HG02870 (cell line): Measurements from ENCODE around the gene PAPPA.

Experiments
- ATAC-seq: cut with Tn5 transposase; IDR thresholded peaks from one replicate; pipeline ENCODE4 v1.9.1; 2021; ENCODE audit warnings: mild to moderate bottlenecking, moderate library complexity; ENCODE audit not compliant: unreplicated experiment

The PAPPA gene

GRCh38 chr9:116151199-116151598, 2.4 kb upstream of the PAPPA start:
- ATAC-seq, result no peak

DNA sequence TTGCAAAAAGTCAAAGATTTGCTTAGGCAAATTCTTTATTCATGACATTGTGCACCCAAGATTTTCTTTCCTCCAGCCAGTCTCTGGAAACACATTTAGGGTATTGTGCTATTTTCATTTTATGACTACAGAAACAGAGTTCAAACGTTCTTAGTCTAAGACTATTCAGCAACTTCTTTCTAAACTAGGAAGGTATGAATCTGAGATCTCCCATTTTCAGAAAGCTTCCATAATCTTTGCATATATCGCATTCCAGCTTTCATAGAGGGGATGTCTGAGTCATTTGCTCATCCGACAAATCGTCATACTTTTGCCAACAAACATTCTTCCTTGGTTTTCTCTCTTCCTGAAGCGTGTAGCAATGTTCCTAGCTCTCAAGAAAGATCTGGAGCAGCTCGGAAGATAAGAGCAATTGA, 1.6 kb upstream of the PAPPA start:
- no peak for ATAC-seq

GRCh38 chr9:116152390-116152789, 1.2 kb upstream of the PAPPA start:
- ATAC-seq, result no peak

DNA sequence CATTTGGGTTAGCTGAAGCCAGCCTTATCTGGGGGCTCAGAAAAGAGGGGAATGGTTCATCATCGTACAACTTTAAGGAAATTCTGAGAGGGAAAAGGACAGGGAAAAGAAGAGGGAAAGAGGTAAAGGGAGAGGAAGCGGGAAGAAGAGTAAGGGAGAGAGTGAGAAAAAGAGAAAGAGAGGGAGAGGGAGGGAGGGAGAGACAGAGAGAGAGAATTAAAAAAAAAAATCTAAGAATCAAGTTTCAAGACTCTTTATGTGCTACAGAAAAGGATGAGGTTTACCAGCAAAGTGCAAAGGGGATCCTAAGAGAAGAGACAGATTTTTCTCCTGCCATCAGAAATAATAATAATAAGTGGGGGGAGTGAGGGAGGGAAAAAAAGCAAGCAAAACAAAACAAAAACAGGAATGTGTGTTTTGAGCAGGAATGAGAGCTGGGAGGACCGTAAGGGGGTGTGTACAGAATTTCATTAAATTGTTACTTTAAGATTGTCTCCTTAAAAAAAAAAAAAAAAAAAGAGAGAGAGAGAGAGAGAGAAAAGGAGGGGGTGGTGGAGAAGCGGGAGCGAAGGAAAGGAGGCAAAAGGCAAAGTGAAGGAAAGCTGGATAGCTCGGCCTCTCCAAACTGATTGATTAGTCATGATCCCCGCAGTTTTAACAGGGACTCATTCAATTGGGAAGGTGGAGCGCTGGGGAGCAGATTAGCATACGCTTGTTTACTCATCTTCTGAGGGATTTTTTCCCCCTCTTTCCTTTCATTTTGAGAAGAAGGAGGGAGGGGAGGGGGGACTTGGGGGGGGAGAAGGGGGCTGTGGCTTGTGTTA, 438 bp upstream of the PAPPA start:
- ATAC-seq, result no peak

DNA sequence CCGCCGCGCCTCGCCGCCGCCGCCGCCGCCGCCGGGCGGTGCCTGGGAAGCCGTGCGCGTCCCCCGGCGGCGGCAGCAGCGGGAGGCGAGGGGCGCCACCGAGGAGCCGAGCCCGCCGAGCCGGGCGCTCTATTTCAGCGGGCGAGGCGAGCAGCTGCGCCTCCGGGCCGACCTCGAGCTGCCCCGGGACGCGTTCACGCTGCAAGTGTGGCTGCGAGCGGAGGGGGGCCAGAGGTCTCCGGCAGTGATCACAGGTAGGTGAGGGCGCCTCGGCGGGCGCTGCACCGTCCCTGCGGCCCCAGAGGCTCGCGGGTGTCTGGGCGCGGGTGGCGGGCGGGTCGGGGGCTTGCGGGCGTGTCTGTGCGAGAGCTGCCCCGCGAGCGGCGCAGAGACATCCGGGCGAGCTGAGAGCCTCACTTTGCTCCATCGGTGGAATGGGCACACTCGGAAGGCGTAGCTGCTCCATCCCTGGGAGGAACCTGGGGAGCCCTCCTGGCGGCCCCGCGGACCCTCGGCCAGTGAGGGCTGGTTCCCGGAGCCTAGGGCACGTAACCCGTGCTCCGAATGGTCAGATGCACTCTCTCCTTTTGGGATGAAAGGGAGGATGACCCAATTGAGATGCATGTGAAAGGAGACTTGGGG, 864 bp downstream of the PAPPA start:
- no peak for ATAC-seq

DNA sequence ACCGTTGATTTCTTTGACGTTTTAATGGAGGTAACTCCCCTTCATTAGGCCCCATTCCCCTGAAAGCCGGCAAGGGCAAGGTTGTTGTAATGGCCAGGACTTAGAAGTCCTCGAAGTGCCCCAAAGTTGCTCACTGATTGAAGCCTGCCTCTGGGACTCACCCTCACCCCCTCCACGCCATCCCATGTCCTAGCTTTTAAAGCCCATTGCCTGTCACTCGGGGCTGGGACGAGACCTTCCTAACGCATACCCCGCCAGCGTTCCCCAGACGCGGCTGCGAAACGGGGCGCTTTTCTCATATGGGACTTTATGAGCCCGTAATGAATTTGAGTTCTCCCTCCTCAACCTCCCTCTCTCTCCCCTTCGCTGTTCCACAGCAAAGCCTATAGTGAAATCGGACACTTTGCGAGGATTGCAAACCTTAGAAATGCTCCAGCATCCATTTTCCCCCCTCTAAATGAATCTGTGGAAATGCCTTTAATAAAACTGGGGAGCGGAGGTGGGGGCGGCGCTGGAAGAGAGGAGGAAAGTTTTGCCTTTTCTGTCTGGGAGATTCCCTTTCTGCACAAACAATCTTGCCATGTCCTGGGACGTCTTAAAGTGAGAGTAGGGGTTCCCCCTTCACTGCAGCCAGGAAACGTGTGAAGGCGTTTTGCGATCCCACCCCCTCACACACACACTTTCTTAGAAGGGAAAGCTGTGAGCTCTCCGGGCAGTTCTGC, 1.5 kb downstream of the PAPPA start:
- ATAC-seq, result no peak

GRCh38 chr9:116155698-116156039, 2.1 kb downstream of the PAPPA start:
- ATAC-seq, result no peak

GRCh38 chr9:116156621-116157314, 3.2 kb downstream of the PAPPA start:
- no peak for ATAC-seq

GRCh38 chr9:116157436-116158138, 4.0 kb downstream of the PAPPA start:
- no peak for ATAC-seq

DNA sequence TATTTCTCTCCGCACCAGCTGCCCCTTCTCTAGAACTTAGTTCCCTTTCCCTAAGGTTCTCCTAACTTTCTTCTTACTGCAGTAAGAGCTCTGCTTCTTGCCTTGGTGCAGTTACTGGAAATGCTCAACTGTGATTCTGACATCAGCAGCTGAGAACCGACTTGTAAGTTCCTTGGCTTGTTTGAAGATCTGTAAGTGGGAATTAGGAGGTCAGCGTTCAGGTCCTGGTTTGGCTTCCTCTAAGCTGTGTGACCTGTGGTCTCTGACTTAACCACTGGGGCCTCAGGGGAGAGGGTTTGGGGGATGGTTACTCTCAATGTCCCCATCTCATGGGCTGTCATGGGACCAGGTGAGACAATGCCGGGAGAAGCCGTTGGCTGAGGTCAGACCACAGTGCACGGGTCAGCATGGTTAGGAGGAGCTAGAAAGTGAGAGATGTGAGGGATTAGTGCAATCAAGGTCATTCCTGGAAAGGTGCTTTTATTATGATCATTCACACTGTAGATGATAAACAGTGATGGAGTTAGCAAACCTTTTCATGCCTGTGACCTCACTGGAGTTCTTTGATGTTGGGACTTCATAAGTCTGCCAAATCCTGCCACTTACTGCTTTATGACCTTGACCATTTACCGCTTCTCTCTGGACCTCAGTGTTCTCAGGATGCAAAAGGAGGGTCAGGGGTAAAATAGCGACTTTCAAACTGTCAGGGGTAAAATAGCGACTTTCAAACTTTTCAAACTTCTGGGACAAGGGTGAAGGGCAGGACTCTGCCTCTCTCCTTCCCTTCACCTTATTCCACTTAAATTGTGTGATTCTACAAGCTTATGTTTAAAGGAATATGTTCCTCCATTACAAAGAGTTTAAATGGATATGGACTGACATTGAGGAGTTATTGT, 7.3 kb downstream of the PAPPA start:
- ATAC-seq, result no peak

GRCh38 chr9:116162241-116162781, 8.7 kb downstream of the PAPPA start:
- no peak for ATAC-seq

DNA sequence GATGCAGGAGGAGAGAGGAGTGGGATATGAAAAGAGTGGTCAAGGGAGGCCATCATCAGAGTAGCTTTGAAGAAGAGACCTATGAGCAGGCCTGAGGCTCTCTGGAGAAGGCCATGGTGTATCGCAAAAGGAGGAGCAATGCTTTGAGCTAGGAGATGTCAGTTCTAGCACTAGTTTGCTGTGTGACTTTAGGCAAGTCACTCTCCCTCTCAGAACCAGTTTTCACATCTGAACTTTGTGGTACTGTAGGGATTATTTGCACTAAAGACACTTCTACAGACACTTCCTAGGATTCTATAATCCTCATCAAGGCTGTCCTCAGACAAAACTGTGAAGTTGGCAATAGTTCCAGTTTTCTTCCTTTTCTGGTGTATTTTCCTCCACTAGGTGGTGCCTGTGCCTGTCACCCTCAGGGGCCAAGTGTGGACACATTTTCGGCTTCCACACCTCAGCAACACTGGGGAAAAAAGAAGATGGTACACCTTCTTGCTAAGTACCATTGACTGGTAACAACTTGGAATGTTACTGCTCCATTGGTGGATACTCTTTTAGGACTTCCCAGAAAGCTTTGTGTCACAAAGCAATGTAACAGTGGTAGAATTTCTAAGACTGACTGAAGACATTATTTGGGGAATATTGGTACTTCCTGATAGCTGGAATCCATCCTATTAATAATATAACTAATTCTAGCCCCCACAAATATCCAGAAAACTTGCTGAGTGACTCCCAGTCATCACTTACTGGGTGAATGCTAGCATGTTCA, 9.9 kb downstream of the PAPPA start:
- ATAC-seq, result no peak

- no peak for ATAC-seq
Observed at GRCh38 chr9:116165912-116166311, 12.3 kb downstream of the PAPPA start.

GRCh38 chr9:116166713-116167112, 13.1 kb downstream of the PAPPA start:
- no peak for ATAC-seq

DNA sequence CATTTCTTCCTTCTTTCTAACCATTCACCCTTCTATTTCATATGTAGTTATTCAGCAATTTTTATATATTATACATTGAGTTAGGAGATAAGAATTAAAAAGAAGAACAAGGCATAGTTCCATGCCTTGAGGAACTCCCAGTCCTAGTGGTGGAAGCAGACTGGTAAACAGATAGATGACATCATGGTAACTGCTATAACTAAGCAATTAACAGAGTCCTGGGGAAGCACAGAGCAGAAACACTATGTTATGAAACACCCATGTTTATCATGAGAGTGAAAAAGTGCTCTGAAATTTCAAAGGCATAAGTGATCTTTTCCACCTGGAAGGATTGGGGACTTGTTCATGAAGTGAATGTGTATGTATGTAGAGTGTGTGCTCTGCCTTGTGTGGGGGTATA, 14.6 kb downstream of the PAPPA start:
- ATAC-seq, result no peak

GRCh38 chr9:116172216-116172615, 18.6 kb downstream of the PAPPA start:
- no peak for ATAC-seq

- no peak for ATAC-seq
Observed at GRCh38 chr9:116174347-116174746, 20.8 kb downstream of the PAPPA start.

GRCh38 chr9:116175614-116176013, 22.0 kb downstream of the PAPPA start:
- ATAC-seq, result no peak
